ENCODE data around the gene RORB. TPM values are rescaled to one million over a fixed set of nuclear protein-coding genes. Genes with fewer than 3 reads are reported as not detected.
A peak's percentile ranks its signal among the peaks of the same experiment; 100 is the strongest.

The RORB gene
- total RNA-seq: 0.05 TPM in 1 of 2 replicates, not detected in the other

DNA sequence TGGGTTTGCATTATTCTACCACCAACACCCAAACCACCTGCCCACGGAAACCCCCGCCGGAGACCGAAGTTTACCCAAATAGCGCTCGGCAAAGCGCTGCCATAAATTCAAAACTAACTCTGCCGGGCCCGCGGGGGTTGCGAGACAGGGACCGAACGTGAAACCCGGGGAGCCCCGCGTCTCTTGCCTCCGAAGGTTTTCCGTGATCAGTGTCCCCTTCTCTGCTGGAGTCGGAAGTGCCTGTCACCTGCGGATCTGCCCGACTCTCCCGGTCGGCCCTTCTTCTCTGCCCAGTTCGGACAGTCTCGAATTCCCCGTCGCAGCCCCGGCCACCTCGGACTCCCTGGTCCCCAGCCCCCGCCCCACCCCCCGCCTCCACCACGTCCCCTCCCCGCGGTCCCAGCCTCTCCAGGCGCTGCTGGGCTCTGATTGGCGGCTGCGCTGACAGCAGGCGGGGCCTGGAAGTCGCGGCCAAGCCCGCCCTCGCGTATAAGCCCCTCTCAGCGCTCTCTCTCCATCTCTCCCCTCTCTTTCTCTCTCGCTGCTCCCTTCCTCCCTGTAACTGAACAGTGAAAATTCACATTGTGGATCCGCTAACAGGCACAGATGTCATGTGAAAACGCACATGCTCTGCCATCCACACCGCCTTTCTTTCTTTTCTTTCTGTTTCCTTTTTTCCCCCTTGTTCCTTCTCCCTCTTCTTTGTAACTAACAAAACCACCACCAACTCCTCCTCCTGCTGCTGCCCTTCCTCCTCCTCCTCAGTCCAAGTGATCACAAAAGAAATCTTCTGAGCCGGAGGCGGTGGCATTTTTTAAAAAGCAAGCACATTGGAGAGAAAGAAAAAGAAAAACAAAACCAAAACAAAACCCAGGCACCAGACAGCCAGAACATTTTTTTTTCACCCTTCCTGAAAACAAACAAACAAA, at the start of gene RORB:
Gene RORB (plus strand): TSS at position 517 of the 929 bp plus-strand sequence. CDS start 642 bp downstream, outside the sequence.
- DNase-seq (ENCODE audit: low spot score): peak; percentile 28
- no peaks in the 10 kb centered on the region for H3K9me3 Mint-ChIP-seq
- H3K27ac Mint-ChIP-seq: peak within 1 kb of the TSS; percentile 52
- H3K4me1 Mint-ChIP-seq (ENCODE audit: low read depth): peaks cover 35% of the 10 kb centered on the region
- intact Hi-C loops (cut with micrococcal nuclease): loop anchor here (2.0 to 10.0 kb wide), 2 partner anchors 14 to 162 kb away; no protein-coding TSS in a partner anchor
- peak within 1 kb of the TSS; percentile 86 for H3K4me3 Mint-ChIP-seq
- H3K27me3 Mint-ChIP-seq (ENCODE audit: insufficient read depth): peaks cover 59% of the 10 kb centered on the region
- no peaks in the 10 kb centered on the region for H3K36me3 Mint-ChIP-seq (ENCODE audit: low read depth)

GRCh38 chr9:74447451-74448193, 49.5 kb upstream of the RORB start:
- Mint-ChIP-seq H3K4me1 (ENCODE audit: low read depth) (no peaks in the 10 kb centered on the region), H3K27ac (no peak overlapping the region), H3K4me3 (no peak overlapping the region), H3K9me3 (no peaks in the 10 kb centered on the region), H3K27me3 (ENCODE audit: insufficient read depth) (no peaks in the 10 kb centered on the region), H3K36me3 (ENCODE audit: low read depth) (no peaks in the 10 kb centered on the region)
- DNase-seq (ENCODE audit: low spot score): no peak
- intact Hi-C loops (cut with micrococcal nuclease): no loop called here

DNA sequence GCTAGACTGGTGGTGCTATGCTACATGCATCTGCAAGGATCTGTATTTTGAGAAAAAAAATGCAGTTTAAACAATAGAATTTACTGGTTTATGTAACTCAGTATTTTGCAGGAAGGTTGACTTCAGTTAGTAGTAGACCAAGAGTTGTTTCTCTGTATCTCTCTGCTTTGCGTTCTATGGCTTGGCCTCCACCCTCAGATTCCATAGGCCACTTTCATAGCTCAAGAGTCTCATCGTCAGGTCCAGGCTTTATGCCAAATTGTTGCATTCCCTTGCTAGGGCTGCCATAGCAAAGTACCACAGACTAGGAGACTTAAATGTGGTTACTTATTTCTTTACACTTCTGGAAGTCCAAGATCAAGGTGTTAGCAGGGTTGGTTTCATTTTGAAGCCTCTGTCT, 48.1 kb upstream of the RORB start:
- Mint-ChIP-seq H3K9me3 (no peaks in the 10 kb centered on the region), H3K36me3 (ENCODE audit: low read depth) (no peaks in the 10 kb centered on the region), H3K4me3 (no peak overlapping the region), H3K4me1 (ENCODE audit: low read depth) (no peaks in the 10 kb centered on the region), H3K27ac (no peak overlapping the region), H3K27me3 (ENCODE audit: insufficient read depth) (no peaks in the 10 kb centered on the region)
- intact Hi-C loops (cut with micrococcal nuclease): no loop called here
- DNase-seq (ENCODE audit: low spot score): no peak

GRCh38 chr9:74458832-74459231, 38.3 kb upstream of the RORB start:
- H3K27ac Mint-ChIP-seq: no peak overlapping the region
- intact Hi-C loops (cut with micrococcal nuclease): no loop called here
- DNase-seq (ENCODE audit: low spot score): no peak
- no peaks in the 10 kb centered on the region for H3K9me3 Mint-ChIP-seq
- no peaks in the 10 kb centered on the region for H3K4me1 Mint-ChIP-seq (ENCODE audit: low read depth)
- H3K4me3 Mint-ChIP-seq: no peak overlapping the region
- H3K36me3 Mint-ChIP-seq (ENCODE audit: low read depth): no peaks in the 10 kb centered on the region
- no peaks in the 10 kb centered on the region for H3K27me3 Mint-ChIP-seq (ENCODE audit: insufficient read depth)

DNA sequence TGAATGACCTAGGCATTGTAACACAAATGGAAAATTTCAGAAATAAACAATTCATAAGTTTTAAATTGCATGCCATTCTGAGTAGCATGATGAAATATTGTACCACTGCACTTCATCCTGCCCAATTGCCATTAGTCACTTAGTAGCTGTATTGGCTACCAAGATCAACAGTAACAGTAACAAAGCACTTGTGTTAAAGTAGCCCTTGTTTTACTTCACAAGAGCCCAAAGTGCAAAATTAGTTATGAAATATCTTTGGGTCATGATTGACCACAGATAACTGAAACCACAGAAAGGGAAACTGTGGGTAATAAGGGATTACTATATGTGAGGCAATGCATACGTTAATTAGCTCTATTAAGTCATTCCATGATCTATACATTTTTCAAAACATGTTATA, 33.3 kb upstream of the RORB start:
- H3K27ac Mint-ChIP-seq: no peak overlapping the region
- H3K9me3 Mint-ChIP-seq: no peaks in the 10 kb centered on the region
- no peaks in the 10 kb centered on the region for H3K36me3 Mint-ChIP-seq (ENCODE audit: low read depth)
- intact Hi-C loops (cut with micrococcal nuclease): no loop called here
- H3K4me1 Mint-ChIP-seq (ENCODE audit: low read depth): no peaks in the 10 kb centered on the region
- DNase-seq (ENCODE audit: low spot score): no peak
- no peak overlapping the region for H3K4me3 Mint-ChIP-seq
- H3K27me3 Mint-ChIP-seq (ENCODE audit: insufficient read depth): no peaks in the 10 kb centered on the region

GRCh38 chr9:74478606-74479005, 18.5 kb upstream of the RORB start:
- no peaks in the 10 kb centered on the region for H3K4me1 Mint-ChIP-seq (ENCODE audit: low read depth)
- no peak overlapping the region for H3K27ac Mint-ChIP-seq
- H3K36me3 Mint-ChIP-seq (ENCODE audit: low read depth): no peaks in the 10 kb centered on the region
- intact Hi-C loops (cut with micrococcal nuclease): no loop called here
- no peak overlapping the region for H3K4me3 Mint-ChIP-seq
- no peak for DNase-seq (ENCODE audit: low spot score)
- H3K9me3 Mint-ChIP-seq: peaks cover 4% of the 10 kb centered on the region
- H3K27me3 Mint-ChIP-seq (ENCODE audit: insufficient read depth): no peaks in the 10 kb centered on the region

DNA sequence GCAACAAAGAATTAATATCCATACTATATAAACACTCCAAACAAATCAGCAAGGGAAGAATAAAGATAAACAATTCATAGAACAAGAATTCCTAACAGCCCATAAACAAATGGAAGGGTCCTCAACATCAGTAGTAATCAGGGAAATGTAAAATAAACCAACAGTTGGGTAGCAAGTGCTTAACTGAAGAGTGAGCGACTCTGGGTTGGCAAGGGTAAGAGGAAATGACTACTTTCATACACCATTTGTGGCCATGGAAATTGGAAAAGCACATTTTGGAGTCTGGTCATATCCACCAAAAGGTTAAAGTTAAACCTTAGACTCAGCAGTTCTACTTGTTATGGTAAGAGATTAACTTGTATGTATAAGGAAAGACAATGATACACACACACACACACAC, 17.4 kb upstream of the RORB start:
- Mint-ChIP-seq H3K27ac (no peak overlapping the region), H3K36me3 (ENCODE audit: low read depth) (no peaks in the 10 kb centered on the region), H3K27me3 (ENCODE audit: insufficient read depth) (no peaks in the 10 kb centered on the region), H3K4me1 (ENCODE audit: low read depth) (no peaks in the 10 kb centered on the region), H3K4me3 (no peak overlapping the region), H3K9me3 (peaks cover 4% of the 10 kb centered on the region)
- DNase-seq (ENCODE audit: low spot score): no peak
- intact Hi-C loops (cut with micrococcal nuclease): no loop called here

GRCh38 chr9:74487395-74487794, 9.7 kb upstream of the RORB start:
- Mint-ChIP-seq H3K4me1 (ENCODE audit: low read depth) (no peaks in the 10 kb centered on the region), H3K27me3 (ENCODE audit: insufficient read depth) (peaks cover 2% of the 10 kb centered on the region), H3K9me3 (no peaks in the 10 kb centered on the region), H3K27ac (no peak overlapping the region), H3K4me3 (no peak overlapping the region), H3K36me3 (ENCODE audit: low read depth) (no peaks in the 10 kb centered on the region)
- no peak for DNase-seq (ENCODE audit: low spot score)
- intact Hi-C loops (cut with micrococcal nuclease): no loop called here

DNA sequence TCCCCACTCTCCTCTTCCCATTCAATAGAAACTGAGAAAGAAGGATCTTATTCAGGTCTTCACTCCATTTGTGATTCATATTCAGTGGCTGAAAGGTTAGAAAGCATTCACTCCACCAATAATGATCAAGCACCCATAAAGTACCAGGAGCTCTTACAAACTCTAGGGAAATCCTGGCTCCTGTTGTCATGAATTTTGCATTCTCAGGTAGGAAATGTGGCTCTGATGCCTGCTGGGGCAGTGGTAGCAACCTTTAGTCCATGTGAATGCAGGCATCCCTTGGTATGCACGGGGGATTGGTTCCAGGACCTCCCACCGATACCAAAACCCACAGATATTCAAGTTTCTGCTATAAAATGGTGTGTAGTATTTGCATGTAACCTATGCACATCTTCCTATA, 3.6 kb upstream of the RORB start:
- Mint-ChIP-seq H3K27ac (no peak overlapping the region), H3K27me3 (ENCODE audit: insufficient read depth) (peaks cover 30% of the 10 kb centered on the region), H3K4me3 (no peak overlapping the region), H3K36me3 (ENCODE audit: low read depth) (no peaks in the 10 kb centered on the region), H3K4me1 (ENCODE audit: low read depth) (peaks cover 14% of the 10 kb centered on the region), H3K9me3 (no peaks in the 10 kb centered on the region)
- intact Hi-C loops (cut with micrococcal nuclease): loop anchor here (10.0 kb wide), 1 partner anchor 159 kb away; no protein-coding TSS in a partner anchor
- no peak for DNase-seq (ENCODE audit: low spot score)

GRCh38 chr9:74494490-74494889, 2.6 kb upstream of the RORB start:
- intact Hi-C loops (cut with micrococcal nuclease): loop anchor here (10.0 kb wide), 1 partner anchor 160 kb away; no protein-coding TSS in a partner anchor
- H3K4me3 Mint-ChIP-seq: no peak overlapping the region
- H3K36me3 Mint-ChIP-seq (ENCODE audit: low read depth): no peaks in the 10 kb centered on the region
- H3K4me1 Mint-ChIP-seq (ENCODE audit: low read depth): peaks cover 21% of the 10 kb centered on the region
- no peak for DNase-seq (ENCODE audit: low spot score)
- H3K27me3 Mint-ChIP-seq (ENCODE audit: insufficient read depth): peaks cover 37% of the 10 kb centered on the region
- no peaks in the 10 kb centered on the region for H3K9me3 Mint-ChIP-seq
- no peak overlapping the region for H3K27ac Mint-ChIP-seq

DNA sequence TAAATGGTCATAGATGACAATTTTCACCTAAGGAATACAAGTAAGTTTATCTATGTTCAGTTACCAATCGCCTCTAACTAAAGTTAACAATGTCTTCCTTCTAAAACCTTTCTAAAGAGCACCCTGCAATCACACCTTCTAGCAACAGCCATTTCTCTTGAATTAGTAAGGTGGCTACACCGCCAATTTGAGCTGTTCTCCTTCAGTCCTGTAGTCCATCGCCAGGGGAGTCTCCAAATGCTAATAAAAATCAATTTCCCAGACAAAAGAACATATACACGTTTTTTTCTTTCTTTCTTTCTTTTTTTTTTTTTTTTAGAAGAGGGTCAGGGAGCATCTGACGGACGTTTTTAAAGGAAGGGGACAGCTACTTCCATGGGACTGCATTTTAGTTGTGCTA, 729 bp upstream of the RORB start:
- H3K27ac Mint-ChIP-seq: no peak overlapping the region
- intact Hi-C loops (cut with micrococcal nuclease): loop anchor here (2.0 to 10.0 kb wide), 2 partner anchors 14 to 162 kb away; no protein-coding TSS in a partner anchor
- peaks cover 56% of the 10 kb centered on the region for H3K27me3 Mint-ChIP-seq (ENCODE audit: insufficient read depth)
- no peaks in the 10 kb centered on the region for H3K36me3 Mint-ChIP-seq (ENCODE audit: low read depth)
- no peak for DNase-seq (ENCODE audit: low spot score)
- H3K9me3 Mint-ChIP-seq: no peaks in the 10 kb centered on the region
- H3K4me3 Mint-ChIP-seq: peak overlapping the region; percentile 86
- peaks cover 35% of the 10 kb centered on the region for H3K4me1 Mint-ChIP-seq (ENCODE audit: low read depth)

GRCh38 chr9:74497748-74498620, 849 bp downstream of the RORB start:
- Mint-ChIP-seq H3K9me3 (no peaks in the 10 kb centered on the region), H3K36me3 (ENCODE audit: low read depth) (no peaks in the 10 kb centered on the region), H3K4me1 (ENCODE audit: low read depth) (peaks cover 35% of the 10 kb centered on the region), H3K27me3 (ENCODE audit: insufficient read depth) (peaks cover 60% of the 10 kb centered on the region), H3K27ac (peak overlapping the region; percentile 52), H3K4me3 (peak overlapping the region; percentile 86)
- intact Hi-C loops (cut with micrococcal nuclease): loop anchor here (2.0 to 10.0 kb wide), 2 partner anchors 13 to 163 kb away; no protein-coding TSS in a partner anchor
- DNase-seq (ENCODE audit: low spot score): no peak

All from activated T-helper 1 cell treated with anti-CD3 and anti-CD28 coated beads, Interleukin-12 subunit alpha, Interleukin-12 subunit beta, Interleukin-2, Interleukin-4 antibody, amounts not matched to agents 30 ng/mL and 10 ng/mL and 1 ng/mL, durations not matched to agents 14 hours and 24 hours and 36 hours (primary cell).